AG20443 (cell line): ENCODE results near the gene SPHK2.
"Not testable (repeated sequence)": the region's sequence is repeated elsewhere in the genome, so short reads cannot be mapped to it uniquely, and the experiment has no call there.

Source experiments
- DNase-seq: peaks from one replicate; pipeline ENCODE4 v3.0.0; 2012; ENCODE audit warnings: low spot score, mixed read lengths

SPHK2 gene

DNA sequence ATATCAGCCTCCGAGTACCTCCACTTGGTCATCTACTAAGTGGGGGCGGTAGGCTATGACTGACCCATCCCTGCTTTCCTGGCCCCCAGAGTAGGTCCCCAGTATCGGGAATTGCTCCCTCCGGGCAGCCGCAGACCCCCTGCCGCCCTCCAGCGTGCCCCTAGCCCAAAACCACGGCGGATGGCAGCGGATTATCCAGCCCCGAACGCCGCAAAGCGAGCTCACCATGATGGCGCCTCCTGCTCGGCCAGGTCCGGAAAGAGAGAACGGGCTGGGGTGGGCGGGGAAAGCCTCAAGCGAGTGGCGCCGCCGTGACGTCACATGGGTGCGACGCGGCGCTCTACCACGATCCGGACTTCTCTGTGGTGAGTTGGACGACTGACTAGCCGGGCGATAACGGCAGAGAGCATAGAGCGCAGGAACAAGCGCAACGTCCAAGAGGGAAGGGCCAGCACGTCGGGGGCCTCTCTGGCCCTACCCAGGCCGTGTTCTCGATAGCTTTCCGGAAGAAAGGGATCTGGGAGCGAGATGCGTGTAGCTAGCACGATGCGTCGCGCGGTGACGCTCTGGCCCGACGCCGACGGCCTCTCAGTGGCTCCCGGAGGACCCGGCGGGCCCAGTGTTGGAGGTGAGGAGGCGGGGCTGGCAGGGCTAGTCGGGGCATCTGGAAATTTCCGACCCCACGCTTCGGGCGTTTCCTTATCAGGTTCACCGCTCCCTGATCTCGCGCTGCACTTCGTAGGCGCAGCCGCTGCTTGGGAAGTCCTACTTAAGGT is at the start of gene SPHK2, which contains the start of gene RPL18:
SPHK2 (plus strand) TSS at position 591 of the 776 bp plus-strand sequence. CDS start 1,009 bp downstream, outside the sequence.
RPL18 (minus strand) TSS at position 263 of the 776 bp plus-strand sequence; CDS start at position 228, 35 bp downstream.
- peak; percentile 98 for DNase-seq

GRCh38 chr19:48569814-48570213 is 49.5 kb upstream of the SPHK2 start:
- DNase-seq, result no peak

DNA sequence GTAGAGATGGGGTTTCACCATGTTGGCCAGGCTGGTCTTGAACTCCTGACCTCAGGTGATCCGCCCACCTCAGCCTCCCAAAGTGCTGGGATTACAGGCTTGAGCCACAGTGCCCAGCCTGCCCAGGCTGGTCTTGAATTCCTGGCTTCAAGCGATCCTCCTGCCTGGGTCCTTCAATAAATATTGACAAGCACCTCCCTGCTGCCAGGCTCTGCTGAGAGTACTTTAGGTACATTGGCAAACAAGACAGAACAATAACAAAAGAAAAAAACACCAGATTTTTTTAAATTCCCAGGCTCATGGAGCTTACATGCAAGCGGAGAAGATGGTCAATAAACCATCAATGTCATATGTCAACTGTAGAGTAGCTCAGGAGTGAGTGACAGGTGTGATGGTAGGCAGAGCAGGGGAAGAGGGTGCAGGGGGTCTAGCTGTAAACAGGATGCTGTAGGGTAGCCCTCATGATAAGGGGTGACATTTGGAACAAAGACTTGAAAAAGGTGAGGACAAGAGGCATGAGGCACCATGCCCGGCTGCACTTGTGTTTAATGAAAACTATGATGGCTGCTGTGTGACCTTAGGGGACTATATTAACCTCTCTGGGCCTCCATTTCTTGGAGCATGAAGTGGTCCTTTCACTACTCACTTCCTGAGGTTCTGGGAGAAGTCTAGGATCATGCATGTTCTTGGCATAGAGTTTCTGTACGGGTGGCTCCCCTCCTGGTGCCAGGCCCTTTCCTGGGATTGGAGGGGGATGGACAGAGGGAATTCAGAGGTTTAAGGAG is 47.7 kb upstream of the SPHK2 start:
- DNase-seq, result no peak

DNA sequence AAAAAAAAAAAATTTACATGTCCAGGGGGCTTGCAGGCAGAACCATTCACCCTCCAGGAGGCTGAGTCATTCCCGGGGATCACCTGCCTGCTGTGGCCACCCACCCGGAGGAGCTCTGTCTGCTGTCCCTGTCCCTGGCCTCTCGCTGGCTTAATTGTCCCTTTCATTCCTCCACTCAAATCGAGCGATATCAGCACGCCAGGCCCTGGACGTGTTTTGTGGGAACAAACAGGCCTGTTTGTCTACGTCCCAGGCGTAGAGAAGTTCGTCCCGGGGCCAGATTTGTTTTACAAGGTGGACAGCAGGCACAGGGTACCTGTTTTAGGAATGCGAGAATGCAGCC is 46.2 kb upstream of the SPHK2 start:
- DNase-seq, result no peak

DNA sequence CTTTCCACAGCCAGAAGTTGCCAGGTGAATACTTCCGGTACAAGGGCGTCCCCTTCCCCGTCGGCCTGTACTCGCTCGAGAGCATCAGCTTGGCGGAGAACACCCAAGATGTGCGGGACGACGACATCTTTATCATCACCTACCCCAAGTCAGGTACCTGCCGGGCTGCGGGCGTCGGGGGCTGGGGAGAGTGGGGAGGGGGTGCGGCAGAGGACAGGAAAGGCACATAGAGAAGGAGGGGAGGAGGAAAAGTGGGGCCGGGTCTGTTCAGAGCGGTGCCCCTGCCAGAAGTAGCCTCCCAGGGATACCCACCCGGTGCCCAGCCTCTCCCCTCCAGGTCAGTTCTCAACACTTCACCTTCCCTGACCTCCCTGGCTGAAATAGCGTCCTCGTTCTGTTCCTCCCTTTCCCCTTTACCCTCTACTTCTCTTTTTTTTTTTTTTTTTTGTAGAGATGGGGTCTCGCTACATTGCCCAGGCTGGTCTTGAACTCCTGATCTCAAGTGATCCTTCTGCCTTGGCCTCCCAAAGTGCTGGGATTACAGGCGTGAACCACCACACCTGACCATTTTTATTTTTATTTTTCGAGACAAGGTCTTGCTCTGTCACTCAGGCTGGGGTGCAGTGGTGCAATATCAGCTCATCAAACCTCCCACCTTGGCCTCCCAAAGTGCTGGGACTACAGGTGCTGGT is 43.2 kb upstream of the SPHK2 start:
- DNase-seq, result no peak

- not testable (repeated sequence) for DNase-seq
Observed at GRCh38 chr19:48577908-48578307, 41.4 kb upstream of the SPHK2 start.

GRCh38 chr19:48578891-48579290 is 40.4 kb upstream of the SPHK2 start:
- DNase-seq, result no peak

GRCh38 chr19:48582168-48582567 is 37.1 kb upstream of the SPHK2 start:
- no peak for DNase-seq

GRCh38 chr19:48587387-48587786 is 31.9 kb upstream of the SPHK2 start:
- DNase-seq, result no peak

DNA sequence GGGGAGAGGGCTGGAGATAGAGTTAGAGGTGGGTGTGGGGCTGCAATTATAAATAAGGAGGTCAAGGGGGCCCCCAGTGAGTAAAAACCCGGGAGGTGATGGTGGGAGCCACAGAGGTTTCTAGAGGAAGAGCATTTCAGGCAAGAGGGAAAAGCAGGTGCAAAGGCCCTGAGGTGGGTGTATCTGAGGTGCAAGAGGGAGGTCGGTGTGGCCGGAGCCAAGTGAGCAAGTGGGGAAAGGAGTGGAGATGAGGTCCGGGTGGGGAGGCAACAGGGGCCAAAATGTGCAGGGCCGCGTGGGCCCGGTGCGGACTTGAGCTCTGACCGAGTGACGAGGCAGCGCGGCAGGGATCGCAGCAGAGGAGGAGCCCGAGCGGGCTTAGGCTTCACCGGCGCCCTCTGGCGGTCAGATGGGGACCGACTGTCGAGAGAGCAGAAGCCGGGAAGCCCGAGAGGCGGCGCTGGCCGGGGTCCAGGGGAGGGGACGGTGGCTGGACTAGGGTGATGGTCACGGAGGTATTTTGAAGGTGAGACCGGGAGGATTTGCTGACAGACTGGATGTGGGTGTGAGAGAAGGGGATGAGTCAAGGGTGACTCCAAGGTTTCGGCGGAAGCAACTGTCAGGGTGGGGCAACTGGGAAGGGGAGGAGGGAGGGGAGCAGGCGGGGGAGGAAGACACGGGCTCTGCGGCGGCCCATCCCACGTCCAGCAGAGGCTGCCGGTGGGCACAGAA is 30.5 kb upstream of the SPHK2 start:
- DNase-seq, result peak; percentile 94

GRCh38 chr19:48591021-48591420 is 28.3 kb upstream of the SPHK2 start:
- no peak for DNase-seq

GRCh38 chr19:48595171-48595570 is 24.1 kb upstream of the SPHK2 start:
- no peak for DNase-seq

DNA sequence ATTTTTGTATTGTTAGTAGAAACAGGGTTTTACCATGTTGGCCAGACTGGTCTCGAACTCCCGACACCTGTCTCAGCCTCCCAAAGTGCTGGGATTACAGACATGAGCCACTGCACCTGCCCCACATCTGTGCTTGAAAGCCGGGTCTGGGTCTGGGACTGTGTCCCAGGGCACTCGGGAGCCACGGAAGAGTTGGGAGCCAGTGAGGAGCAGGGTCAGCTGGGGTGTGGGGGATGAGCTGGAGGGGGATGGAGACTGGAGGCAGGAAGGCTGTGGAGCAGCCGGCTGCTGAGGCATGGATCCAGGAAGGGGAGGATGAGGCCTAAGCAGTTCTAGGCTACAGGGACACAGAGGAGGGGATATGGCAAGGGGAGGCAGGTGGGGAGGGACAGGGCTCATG is 23.5 kb upstream of the SPHK2 start:
- DNase-seq, result no peak

- DNase-seq, result no peak
Observed at GRCh38 chr19:48596237-48596636, 23.1 kb upstream of the SPHK2 start.

DNA sequence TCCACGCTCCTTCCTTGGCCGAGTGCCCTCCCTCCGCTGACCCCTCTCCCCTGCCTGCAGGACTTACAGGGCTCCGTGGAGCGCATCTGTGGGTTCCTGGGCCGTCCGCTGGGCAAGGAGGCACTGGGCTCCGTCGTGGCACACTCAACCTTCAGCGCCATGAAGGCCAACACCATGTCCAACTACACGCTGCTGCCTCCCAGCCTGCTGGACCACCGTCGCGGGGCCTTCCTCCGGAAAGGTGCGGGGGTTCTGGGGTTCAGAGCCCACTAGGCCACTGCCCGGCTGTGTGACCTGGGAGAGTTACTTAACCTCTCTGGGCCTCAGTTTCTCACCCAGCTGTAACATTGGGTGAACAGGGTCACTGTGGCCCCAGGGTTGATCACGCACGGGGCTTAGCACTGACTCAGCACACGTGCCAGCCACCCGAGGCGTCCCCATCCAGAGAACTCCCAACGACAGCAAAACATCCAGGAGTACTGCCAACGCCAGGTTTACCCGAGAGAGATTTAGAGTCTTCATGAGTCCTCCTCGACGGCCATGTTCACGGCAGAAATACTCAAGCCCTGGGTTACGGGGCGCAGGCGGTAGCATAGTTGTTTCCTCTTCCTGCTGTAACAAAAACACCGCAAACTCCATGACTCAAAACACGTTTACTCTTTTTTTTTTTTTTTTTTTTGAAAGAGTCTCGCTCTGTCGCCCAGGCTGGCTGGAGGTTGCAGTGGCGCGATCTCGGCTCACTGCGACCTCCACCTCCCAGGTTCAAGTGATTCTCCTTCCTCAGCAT is 22.4 kb upstream of the SPHK2 start:
- no peak for DNase-seq

DNA sequence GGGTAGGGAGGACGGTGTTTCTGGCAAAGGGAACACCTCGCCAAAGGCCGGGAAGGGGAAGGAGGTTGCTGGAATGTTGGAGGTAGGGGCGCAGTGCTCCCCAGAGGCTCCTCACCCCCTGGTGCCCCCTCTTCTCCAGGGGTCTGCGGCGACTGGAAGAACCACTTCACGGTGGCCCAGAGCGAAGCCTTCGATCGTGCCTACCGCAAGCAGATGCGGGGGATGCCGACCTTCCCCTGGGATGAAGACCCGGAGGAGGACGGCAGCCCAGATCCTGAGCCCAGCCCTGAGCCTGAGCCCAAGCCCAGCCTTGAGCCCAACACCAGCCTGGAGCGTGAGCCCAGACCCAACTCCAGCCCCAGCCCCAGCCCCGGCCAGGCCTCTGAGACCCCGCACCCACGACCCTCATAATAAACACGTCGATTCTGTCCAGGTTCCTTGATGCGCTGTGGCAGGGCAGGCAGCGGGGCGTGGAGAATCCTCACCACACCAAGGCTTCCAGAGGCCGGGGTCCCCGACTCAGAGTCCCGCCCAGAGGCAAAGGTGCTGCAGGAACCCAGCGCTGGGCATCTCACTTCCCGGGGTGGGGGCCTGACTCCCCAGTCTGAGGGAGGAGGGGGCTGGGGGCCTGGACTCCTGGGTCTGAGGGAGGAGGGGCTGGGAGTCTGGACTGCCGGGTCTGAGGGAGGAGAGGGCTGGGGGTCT is 20.2 kb upstream of the SPHK2 start:
- no peak for DNase-seq

GRCh38 chr19:48600679-48601417 is 18.5 kb upstream of the SPHK2 start:
- DNase-seq, result no peak

DNA sequence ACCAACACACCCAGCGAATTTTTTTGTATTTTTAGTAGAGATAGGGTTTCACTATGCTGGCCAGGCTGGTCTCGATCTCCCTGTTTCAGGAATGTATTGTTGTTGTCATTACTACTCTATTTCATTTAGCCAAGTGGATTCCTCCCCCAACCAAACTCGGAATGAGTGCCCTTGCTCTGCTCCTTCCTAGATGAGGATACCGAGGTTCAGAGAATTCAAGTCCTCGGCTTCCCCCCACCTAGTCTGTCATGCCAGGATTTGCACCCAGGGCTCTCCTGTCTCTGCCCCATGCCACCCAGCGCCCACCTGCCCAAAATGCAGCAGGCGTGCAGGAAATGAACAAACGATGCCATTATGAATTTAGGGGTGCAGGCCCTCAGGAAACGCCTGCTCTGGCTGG is 16.3 kb upstream of the SPHK2 start:
- no peak for DNase-seq

DNA sequence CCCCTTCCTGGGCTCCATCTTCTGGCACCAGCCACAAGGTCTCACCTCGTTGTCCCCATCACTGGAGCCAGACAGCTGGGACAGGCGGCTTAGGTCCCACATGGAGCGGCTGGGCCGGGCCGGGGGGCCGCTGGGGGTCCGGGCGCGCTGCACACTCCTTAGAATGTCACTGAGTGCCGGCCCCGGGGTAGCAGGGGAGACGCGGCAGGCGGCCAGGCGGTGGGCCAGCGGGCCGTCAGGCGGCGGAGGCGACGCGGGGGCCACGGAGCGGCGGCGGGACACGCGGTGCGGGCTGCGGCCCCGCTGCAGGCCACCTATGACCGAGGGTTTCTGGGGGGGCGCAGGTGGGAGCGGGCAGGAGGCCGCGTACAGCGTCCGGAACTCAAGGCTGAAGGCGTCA is 15.9 kb upstream of the SPHK2 start:
- no peak for DNase-seq

GRCh38 chr19:48603850-48604249 is 15.5 kb upstream of the SPHK2 start:
- DNase-seq, result no peak
